Measurements from ENCODE around the gene RAI14.

DNA sequence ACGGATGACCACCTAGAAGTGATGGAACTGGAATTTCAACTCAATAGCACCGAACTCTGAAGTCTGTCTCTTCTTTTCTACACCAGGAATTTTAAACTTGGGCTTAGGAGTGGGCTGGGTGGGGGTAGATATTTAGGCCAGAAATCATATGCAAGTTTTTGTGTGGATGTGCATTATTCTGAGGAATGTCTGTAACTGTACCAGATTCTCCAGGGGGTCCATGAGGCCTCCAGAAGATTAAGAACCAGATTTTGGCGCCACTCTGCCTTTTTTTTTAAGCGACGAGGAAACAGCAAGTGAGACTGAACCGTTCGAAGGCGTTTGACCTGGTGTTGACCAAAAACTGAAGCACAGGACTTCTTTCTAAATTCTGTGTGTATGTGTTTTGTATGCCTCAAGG, 94.1 kb downstream of the RAI14 start:
- TF ChIP-seq CTCF (IDR thresholded peaks at IDR 0.05; ENCODE audit: low read length) (no peak), EZH2 (optimal IDR thresholded peaks at IDR 0.05; ENCODE audit: low read depth, low read length) (no peak)

Measured in MM.1S (cell line).